ENCODE measurements around the gene CDH2. TPM values are rescaled to one million over a fixed set of nuclear protein-coding genes. Genes with fewer than 3 reads are reported as not detected.

The CDH2 gene
- total RNA-seq, 1 donor from 2014 or later: 234 TPM

DNA sequence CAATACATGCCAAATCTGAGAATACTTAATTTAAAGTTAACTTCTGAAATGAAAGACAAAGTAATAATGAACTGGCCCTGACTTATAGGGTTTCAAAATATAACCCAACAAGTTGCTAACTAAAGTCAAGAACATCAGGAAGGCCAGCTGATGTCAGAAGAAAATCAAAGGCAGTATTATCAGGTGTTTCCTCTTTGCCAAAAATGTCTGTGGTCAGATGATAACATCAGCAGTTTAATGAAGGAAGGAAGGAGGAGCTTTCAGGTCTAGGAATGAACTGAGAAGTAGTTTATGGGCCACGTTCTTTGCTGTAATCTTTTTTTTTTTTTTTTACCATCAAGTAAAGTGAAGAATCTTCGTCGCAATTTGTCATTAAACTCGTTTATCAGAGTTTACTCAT is 40.9 kb downstream of the CDH2 start:
- TF ChIP-seq, protein P1, sequence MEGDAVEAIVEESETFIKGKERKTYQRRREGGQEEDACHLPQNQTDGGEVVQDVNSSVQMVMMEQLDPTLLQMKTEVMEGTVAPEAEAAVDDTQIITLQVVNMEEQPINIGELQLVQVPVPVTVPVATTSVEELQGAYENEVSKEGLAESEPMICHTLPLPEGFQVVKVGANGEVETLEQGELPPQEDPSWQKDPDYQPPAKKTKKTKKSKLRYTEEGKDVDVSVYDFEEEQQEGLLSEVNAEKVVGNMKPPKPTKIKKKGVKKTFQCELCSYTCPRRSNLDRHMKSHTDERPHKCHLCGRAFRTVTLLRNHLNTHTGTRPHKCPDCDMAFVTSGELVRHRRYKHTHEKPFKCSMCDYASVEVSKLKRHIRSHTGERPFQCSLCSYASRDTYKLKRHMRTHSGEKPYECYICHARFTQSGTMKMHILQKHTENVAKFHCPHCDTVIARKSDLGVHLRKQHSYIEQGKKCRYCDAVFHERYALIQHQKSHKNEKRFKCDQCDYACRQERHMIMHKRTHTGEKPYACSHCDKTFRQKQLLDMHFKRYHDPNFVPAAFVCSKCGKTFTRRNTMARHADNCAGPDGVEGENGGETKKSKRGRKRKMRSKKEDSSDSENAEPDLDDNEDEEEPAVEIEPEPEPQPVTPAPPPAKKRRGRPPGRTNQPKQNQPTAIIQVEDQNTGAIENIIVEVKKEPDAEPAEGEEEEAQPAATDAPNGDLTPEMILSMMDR (conservative IDR thresholded peaks at IDR 0.05): no peak
- no peak for DNase-seq (ENCODE audit: low read depth, low spot score)
- no peak overlapping the region for H3K27ac Mint-ChIP-seq (ENCODE audit: unreplicated experiment)
- H3K36me3 Mint-ChIP-seq (ENCODE audit: low read depth): peaks cover 18% of the 10 kb centered on the region
- H3K4me3 Mint-ChIP-seq: no peak overlapping the region
- peaks cover 42% of the 10 kb centered on the region for H3K4me1 Mint-ChIP-seq
- H3K27me3 Mint-ChIP-seq (ENCODE audit: low read depth): no peaks in the 10 kb centered on the region
- H3K9me3 Mint-ChIP-seq: no peaks in the 10 kb centered on the region

DNA sequence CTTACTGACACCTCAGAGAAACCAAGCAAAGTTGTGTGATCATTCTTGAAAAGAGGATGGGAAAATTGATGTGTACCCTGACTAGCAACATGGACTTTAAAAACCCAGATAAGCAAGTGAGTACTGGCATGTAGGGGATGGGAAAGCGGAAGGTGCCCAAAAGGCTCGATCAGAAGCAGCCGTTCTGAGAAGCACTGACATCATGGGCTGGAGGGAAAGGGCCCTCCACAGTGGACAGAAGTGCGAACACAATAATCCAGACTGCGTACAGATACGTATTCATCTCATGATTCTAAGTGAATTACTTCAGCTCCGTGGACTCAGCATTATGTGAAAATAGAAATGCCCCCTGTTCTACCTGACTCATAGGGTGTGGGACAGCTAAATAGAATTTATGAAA is 42.2 kb downstream of the CDH2 start:
- H3K27me3 Mint-ChIP-seq (ENCODE audit: low read depth): no peaks in the 10 kb centered on the region
- H3K36me3 Mint-ChIP-seq (ENCODE audit: low read depth): peaks cover 14% of the 10 kb centered on the region
- H3K4me3 Mint-ChIP-seq: no peak overlapping the region
- H3K4me1 Mint-ChIP-seq: peaks cover 49% of the 10 kb centered on the region
- no peaks in the 10 kb centered on the region for H3K9me3 Mint-ChIP-seq
- H3K27ac Mint-ChIP-seq (ENCODE audit: unreplicated experiment): no peak overlapping the region
- DNase-seq (ENCODE audit: low read depth, low spot score): no peak
- TF ChIP-seq, protein P1 (conservative IDR thresholded peaks at IDR 0.05): no peak

DNA sequence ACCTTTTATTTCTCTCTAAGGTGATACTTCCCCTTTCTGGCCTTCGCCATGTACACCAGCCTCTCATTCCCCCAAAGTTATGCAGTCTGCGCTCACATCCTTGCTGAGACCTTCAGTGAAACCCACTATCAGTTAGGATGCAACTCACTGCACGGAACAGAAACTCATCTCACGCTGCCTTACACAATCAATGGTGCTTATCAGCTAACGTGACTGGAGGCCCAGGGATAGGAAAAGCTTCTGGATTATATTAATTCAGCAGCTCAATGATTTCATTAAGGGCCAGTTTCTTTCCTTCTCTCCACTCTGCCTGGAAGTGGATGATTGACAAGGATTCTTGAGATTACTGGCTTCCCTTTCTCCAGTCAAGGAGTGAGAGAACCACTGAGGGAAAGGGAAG is 44.8 kb downstream of the CDH2 start:
- no peak overlapping the region for H3K27ac Mint-ChIP-seq (ENCODE audit: unreplicated experiment)

DNA sequence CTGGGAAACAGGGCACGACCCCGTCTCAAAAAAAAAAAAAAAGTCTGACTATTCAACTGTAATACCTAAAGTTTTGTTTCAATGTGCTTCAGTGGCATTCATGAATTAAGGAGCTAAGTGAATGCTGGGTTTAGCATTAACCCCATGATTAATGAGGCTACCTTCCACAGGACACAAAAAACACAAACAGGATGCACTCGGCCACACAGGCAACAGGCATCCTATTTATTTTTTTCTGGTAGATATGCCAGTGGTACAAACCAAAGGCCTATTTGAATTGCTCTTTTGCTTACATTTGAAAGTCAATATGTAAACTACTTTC is 48.3 kb downstream of the CDH2 start:
- Mint-ChIP-seq H3K4me3 (no peak overlapping the region), H3K36me3 (ENCODE audit: low read depth) (no peaks in the 10 kb centered on the region), H3K4me1 (peaks cover 64% of the 10 kb centered on the region), H3K27ac (ENCODE audit: unreplicated experiment) (no peak overlapping the region), H3K9me3 (no peaks in the 10 kb centered on the region), H3K27me3 (ENCODE audit: low read depth) (no peaks in the 10 kb centered on the region)
- no peak for DNase-seq (ENCODE audit: low read depth, low spot score)
- TF ChIP-seq, protein P1 (conservative IDR thresholded peaks at IDR 0.05): no peak

More for the DNA sequence above, 44.8 kb downstream of the CDH2 start:
- Mint-ChIP-seq H3K27me3 (ENCODE audit: low read depth) (no peaks in the 10 kb centered on the region), H3K36me3 (ENCODE audit: low read depth) (peaks cover 2% of the 10 kb centered on the region), H3K4me1 (peaks cover 49% of the 10 kb centered on the region), H3K4me3 (no peak overlapping the region), H3K9me3 (no peaks in the 10 kb centered on the region)
- no peak for DNase-seq (ENCODE audit: low read depth, low spot score)
- TF ChIP-seq, protein P1 (conservative IDR thresholded peaks at IDR 0.05): no peak

DNA sequence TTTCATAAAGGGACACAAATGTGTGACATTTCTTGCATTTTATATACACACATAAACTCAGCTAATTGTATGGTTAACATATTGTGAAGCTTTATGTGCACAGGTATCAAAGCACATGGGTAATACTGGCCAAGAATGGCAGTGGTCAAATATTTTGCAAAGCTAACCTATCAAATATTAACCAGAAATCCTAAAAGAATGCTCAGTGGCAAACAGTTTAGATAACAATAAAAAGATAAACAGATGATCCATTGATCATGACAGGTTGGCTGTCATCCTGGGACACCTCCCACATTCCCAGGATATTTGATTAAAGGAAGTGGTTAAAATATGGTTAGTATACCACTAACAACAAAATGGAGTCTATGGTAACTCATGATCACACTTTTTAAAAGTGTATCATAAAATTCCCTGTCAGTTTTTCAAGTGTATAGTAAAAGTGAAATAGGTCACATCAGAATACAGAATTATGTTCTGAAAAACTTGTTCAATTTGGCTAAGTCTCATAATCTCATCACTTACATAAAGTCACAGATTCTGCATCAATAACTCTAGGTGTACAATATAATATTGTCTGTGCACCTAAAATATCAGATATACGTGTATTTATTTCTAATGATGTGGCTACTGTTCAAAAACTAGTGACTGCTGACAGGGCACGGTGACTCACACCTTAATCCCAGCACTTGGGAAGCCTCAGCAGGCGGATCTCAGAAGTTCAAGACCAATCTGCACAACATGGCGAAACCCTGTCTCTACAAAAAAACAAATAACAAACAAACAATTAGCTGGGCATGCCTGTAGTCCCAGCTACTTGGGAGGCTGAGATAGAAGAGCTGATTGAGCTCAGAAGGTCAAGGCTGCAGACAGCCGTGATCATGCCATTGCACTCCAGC is 48.9 kb downstream of the CDH2 start:
- H3K4me3 Mint-ChIP-seq: no peak overlapping the region
- TF ChIP-seq, protein P1 (conservative IDR thresholded peaks at IDR 0.05): no peak

More for the DNA sequence above, 48.9 kb downstream of the CDH2 start:
- Mint-ChIP-seq H3K4me1 (peaks cover 69% of the 10 kb centered on the region), H3K9me3 (no peaks in the 10 kb centered on the region), H3K36me3 (ENCODE audit: low read depth) (no peaks in the 10 kb centered on the region), H3K27me3 (ENCODE audit: low read depth) (no peaks in the 10 kb centered on the region), H3K27ac (ENCODE audit: unreplicated experiment) (no peak overlapping the region)
- no peak for DNase-seq (ENCODE audit: low read depth, low spot score)

All from neural crest cell (in vitro differentiated cells).